Fibroblast of skin of right biceps (primary cell): Measurements from ENCODE around the gene BLMH.
"Not testable (repeated sequence)": the region's sequence is repeated elsewhere in the genome, so short reads cannot be mapped to it uniquely, and the experiment has no call there.

ENCODE experiments used
- DNase-seq: peaks from one replicate; pipeline ENCODE4 v3.0.0-alpha.2; 2013

BLMH gene

GRCh38 chr17:30225919-30226553 lies 65.7 kb downstream of the BLMH start:
- no peak for DNase-seq

GRCh38 chr17:30225112-30225511 lies 66.6 kb downstream of the BLMH start:
- no peak for DNase-seq

GRCh38 chr17:30224419-30224960 lies 67.3 kb downstream of the BLMH start:
- no peak for DNase-seq

- no peak for DNase-seq
These were observed 69.0 kb downstream of the BLMH start for GRCh38 chr17:30222721-30223175.

GRCh38 chr17:30222251-30222650 lies 69.5 kb downstream of the BLMH start:
- no peak for DNase-seq

- no peak for DNase-seq
These were observed 70.4 kb downstream of the BLMH start for GRCh38 chr17:30221346-30221745.

GRCh38 chr17:30220414-30220813 lies 71.3 kb downstream of the BLMH start:
- no peak for DNase-seq

- no peak for DNase-seq
These were observed 71.9 kb downstream of the BLMH start for GRCh38 chr17:30219833-30220232.

- DNase-seq = no peak
These were observed 72.4 kb downstream of the BLMH start for GRCh38 chr17:30219315-30219714.

- no peak for DNase-seq
These were observed 72.9 kb downstream of the BLMH start for GRCh38 chr17:30218799-30219198.

- DNase-seq = no peak
These were observed 73.9 kb downstream of the BLMH start for GRCh38 chr17:30217746-30218245.

- DNase-seq = no peak
These were observed 74.7 kb downstream of the BLMH start for GRCh38 chr17:30217054-30217453.

GRCh38 chr17:30212750-30213149 lies 79.0 kb downstream of the BLMH start:
- no peak for DNase-seq

- no peak for DNase-seq
These were observed 80.4 kb downstream of the BLMH start for GRCh38 chr17:30211371-30211770.

- no peak for DNase-seq
These were observed 80.8 kb downstream of the BLMH start for GRCh38 chr17:30210901-30211300.

GRCh38 chr17:30210366-30210765 lies 81.4 kb downstream of the BLMH start:
- no peak for DNase-seq

GRCh38 chr17:30209930-30210329 lies 81.8 kb downstream of the BLMH start:
- no peak for DNase-seq

- no peak for DNase-seq
These were observed 83.5 kb downstream of the BLMH start for GRCh38 chr17:30208214-30208613.

GRCh38 chr17:30207655-30208054 lies 84.1 kb downstream of the BLMH start:
- no peak for DNase-seq

- no peak for DNase-seq
These were observed 88.2 kb downstream of the BLMH start for GRCh38 chr17:30203471-30203981.

- not testable (repeated sequence) for DNase-seq
These were observed 91.1 kb downstream of the BLMH start for GRCh38 chr17:30200656-30201055.

- no peak for DNase-seq
These were observed 91.6 kb downstream of the BLMH start for GRCh38 chr17:30200106-30200505.

GRCh38 chr17:30199600-30199999 lies 92.1 kb downstream of the BLMH start:
- DNase-seq = no peak
